Small intestine (tissue), 16 donors: ENCODE results near the gene GJB6. TPM values are rescaled to one million over a fixed set of nuclear protein-coding genes. Genes with fewer than 3 reads are reported as not detected.
"Not testable (repeated sequence)": the region's sequence is repeated elsewhere in the genome, so short reads cannot be mapped to it uniquely, and the experiment has no call there.

Source experiments
- DNase-seq, 2 donors: peaks; one replicate each; pipeline versions ENCODE4 v3.0.0 to v3.0.0-alpha.2; 2013
- FAIRE-seq: peaks from 2 replicates; lab custom pipeline; 2012; peaks lifted over from hg19 to GRCh38; lab: Jason Lieb, UNC
- H3K27ac ChIP-seq, 3 donors: one replicate each; pipeline ENCODE4 v1.5.1; 2013; ENCODE audit warnings: low read length in 2 of 3, mild to moderate bottlenecking in 2 of 3, control low read depth in 1 of 3, inconsistent platforms in 1 of 3, low read depth in 1 of 3, moderate library complexity in 1 of 3
- H3K27me3 ChIP-seq, 3 donors: one replicate each; pipeline ENCODE4 v1.6.1; 2013; ENCODE audit warnings: low read length in 3 of 3, inconsistent platforms in 1 of 3; ENCODE audit not compliant: control insufficient read depth in 3 of 3, insufficient read depth in 3 of 3
- H3K36me3 ChIP-seq, 3 donors: one replicate each; pipeline ENCODE4 v1.6.1; 2013; ENCODE audit warnings: low read length in 3 of 3, inconsistent platforms in 1 of 3, low read depth in 1 of 3, mild to moderate bottlenecking in 1 of 3, moderate library complexity in 1 of 3; ENCODE audit not compliant: control insufficient read depth in 3 of 3, insufficient read depth in 2 of 3
- H3K4me1 ChIP-seq, 3 donors: one replicate each; pipeline ENCODE4 v1.6.1; 2013; ENCODE audit warnings: low read length in 2 of 3, inconsistent platforms in 1 of 3, low read depth in 1 of 3, mild to moderate bottlenecking in 1 of 3, moderate library complexity in 1 of 3; ENCODE audit not compliant: control insufficient read depth in 3 of 3, insufficient read depth in 2 of 3
- H3K4me3 ChIP-seq, 3 donors: one replicate each; pipeline ENCODE4 v1.5.1; 2013; ENCODE audit warnings: low read length in 3 of 3, control low read depth in 1 of 3, inconsistent platforms in 1 of 3, low read depth in 1 of 3, mild to moderate bottlenecking in 1 of 3, moderate library complexity in 1 of 3
- H3K9me3 ChIP-seq, 2 donors: one replicate each; pipeline ENCODE4 v1.6.1; 2013; ENCODE audit warnings: low read depth in 1 of 2, low read length in 1 of 2; ENCODE audit not compliant: control insufficient read depth in 2 of 2, insufficient read depth in 1 of 2
- WGBS, 3 donors: extraction: QIAGEN DNeasy Blood & Tissue Kit; methylation state at CpG; one replicate each; pipeline ENCODE4 v1.1.7; 2013; 5-methylcytosine and 5-hydroxymethylcytosine counted together
- long read RNA-seq, 10 donors: transcript quantifications; one replicate each; lab custom pipeline, GENCODE V29; 2026
- polyA plus RNA-seq, 4 donors: library from polyadenylated mRNA; stranded (reverse) in 3 of 4; unstranded in 1 of 4; fragments of 200-250 nt in 3 of 4; fragments of 120-200 nt in 1 of 4; gene quantifications; one replicate each; pipeline versions ENCODE4 v1.2.1 to v1.2.3, GENCODE V29; 2013
- donor health status: healthy with polysubstance abuse.
- donor health status: control.
- donor health status: control.
- donor health status: Bipolar disorder and iron deficiency.
- donor health status: healthy.

The GJB6 gene
- under 1 TPM in 2 of 4 donors, not detected in 2; 0.12 to 0.27 TPM for polyA plus RNA-seq
- long read RNA-seq, donor 1 = 0 reads
- long read RNA-seq, donor 2 = 0 reads
- long read RNA-seq, donor 3 = 0 reads
- long read RNA-seq, donor 4 = 0 reads
- long read RNA-seq, donor 5 = 0 reads
- long read RNA-seq, donor 6 = 0 reads
- long read RNA-seq, donor 7 = 0 reads
- long read RNA-seq, donor 8, partial matches to known transcripts = 0 of 2 reads
- long read RNA-seq, donor 8, other reads (novel, unspliced or antisense) = 0 of 2 reads
- long read RNA-seq, donor 9 = 0 reads
- long read RNA-seq, donor 10 = 0 reads

DNA sequence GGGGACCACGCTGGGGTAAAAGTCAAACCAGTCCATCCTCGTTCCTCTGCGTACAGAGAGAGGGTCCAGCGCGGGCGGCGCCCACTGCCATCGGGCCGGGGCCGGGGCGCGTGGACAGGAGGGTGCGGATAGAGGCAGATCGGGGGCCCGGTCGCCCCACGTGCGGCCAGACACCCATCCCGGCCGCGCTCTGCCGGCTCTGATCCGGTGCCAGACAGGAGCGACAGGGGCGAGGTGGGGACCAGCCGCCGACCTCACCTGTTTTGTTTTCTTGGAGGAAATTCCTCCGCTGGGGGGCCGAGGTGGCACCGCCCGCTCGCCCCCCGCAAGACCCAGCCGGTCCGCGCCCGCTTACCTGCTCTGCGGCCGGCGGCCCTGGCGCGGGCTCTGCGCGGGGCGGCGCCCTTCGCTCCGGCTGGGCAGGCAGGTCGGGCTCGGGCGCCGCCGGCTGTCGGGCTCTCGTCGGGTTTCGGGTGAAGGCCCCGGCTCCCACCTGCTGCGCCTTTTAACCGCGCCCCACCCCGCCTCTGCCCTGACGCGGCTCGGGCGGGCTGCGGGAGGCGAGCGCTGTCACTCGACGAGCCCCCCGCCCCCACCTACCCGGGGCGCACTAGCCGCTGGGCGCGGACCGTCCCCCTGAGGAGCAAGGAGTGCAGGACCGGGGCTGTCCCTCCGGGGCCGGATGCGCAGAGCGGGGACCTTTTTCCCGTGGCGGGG lies at the start of gene GJB6:
TSS of gene GJB6 (minus strand) at position 481 of the 717 bp plus-strand sequence. CDS start 8,839 bp downstream, outside the sequence.
- no peak for FAIRE-seq
- Histone ChIP-seq H3K27me3 (peaks cover 0 to 44% (median 20%) of the 10 kb centered on the region in 3 donors), H3K4me3 (peak within 1 kb of the TSS; percentile 10 to 52 (median 13)), H3K4me1 (no peaks in the 10 kb centered on the region), H3K36me3 (no peaks in the 10 kb centered on the region), H3K9me3 (no peaks in the 10 kb centered on the region), H3K27ac (no peak within 1 kb of the TSS)
- WGBS, 3 donors = 1 to 3% (median 1%) methylated on average over 68 to 85 of the region's 85 CpGs
- peak; percentile 12 to 61 for DNase-seq

DNA sequence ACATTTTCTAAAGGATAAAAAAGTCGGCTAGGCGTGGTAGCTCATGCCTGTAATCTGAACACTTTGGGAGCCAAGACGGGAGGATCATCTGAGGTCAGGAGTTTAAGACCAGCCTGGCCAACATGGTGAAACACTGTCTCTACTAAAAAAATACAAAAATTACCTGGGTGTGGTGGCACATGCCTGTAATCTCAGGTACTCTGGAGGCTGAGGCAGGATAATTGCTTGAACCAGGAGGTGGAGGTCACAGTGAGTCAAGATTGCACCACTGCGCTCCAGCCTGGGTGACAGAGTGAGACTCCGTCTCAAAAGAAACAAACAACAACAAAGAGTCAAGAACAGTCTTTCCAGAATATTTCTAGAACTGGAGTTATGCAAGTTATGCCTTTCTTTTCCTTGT lies 44.8 kb upstream of the GJB6 start:
- not testable (repeated sequence) for H3K4me1 ChIP-seq, H3K9me3 ChIP-seq, H3K4me3 ChIP-seq, H3K36me3 ChIP-seq, H3K27me3 ChIP-seq, H3K27ac ChIP-seq, FAIRE-seq, DNase-seq
- whole genome bisulfite sequencing, 3 donors = 87 to 94% (median 88%) methylated on average over 5 of the region's 5 CpGs

DNA sequence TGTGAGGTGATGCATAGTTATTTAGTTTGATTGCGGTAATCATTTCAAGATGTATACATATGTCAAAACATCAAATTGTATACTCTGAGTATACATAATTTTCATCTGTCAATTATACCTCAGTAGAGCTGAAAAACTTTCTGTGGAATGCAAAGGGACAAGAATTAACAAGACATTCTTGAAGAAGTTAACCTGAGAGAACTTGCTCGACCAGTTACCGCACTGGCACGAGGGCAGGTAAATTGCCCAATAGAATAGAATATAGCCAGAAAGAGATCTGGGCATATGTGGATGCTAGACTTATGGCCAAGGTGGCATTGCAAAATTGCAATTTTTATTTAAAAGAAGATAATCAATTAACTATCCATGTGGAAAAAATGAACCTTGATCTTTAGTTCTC lies 42.3 kb upstream of the GJB6 start:
- no peaks in the 10 kb centered on the region for H3K36me3 ChIP-seq
- H3K9me3 ChIP-seq = no peaks in the 10 kb centered on the region
- no peaks in the 10 kb centered on the region for H3K27me3 ChIP-seq
- DNase-seq (no peak), FAIRE-seq (no peak)
- H3K4me1 ChIP-seq = no peaks in the 10 kb centered on the region
- H3K27ac ChIP-seq = no peak overlapping the region
- H3K4me3 ChIP-seq = no peak overlapping the region
- 68 to 80% (median 74%) methylated on average over 4 of the region's 4 CpGs for WGBS, 3 donors

DNA sequence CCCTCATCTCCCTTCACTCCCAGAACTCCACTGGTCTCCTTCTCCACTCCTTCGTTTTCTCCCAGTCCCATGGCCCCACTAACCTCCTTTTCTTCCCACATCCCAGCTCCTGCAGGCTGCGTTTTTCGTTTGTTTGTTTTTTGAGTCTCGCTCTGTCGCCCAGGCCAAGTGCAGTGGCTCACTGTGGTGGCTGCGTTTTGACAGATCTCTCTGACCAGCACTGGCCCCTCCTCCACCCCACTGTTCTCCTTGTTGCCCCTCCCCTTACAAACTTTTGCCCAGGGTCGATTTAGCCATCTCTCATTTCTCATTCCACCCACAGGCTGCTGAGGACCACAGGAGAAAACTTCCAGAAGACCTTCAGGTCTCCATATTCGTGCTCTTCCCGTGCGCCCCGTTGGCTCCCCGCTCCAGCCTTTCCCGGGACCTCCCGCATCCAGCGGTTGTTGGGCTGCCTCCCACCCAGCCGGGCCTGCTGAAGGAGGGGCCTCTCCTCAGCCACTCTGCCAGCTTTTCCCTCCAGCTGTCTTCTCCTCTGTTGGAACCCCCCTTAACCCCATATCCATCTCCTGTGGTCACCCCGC lies 40.6 kb upstream of the GJB6 start:
- no peak for DNase-seq
- FAIRE-seq = no peak
- Histone ChIP-seq H3K36me3 (no peaks in the 10 kb centered on the region), H3K4me1 (no peaks in the 10 kb centered on the region), H3K4me3 (no peak overlapping the region), H3K9me3 (no peaks in the 10 kb centered on the region), H3K27me3 (no peaks in the 10 kb centered on the region), H3K27ac (no peak overlapping the region)
- WGBS, 3 donors = 70 to 81% (median 71%) methylated on average over 17 of the region's 17 CpGs

DNA sequence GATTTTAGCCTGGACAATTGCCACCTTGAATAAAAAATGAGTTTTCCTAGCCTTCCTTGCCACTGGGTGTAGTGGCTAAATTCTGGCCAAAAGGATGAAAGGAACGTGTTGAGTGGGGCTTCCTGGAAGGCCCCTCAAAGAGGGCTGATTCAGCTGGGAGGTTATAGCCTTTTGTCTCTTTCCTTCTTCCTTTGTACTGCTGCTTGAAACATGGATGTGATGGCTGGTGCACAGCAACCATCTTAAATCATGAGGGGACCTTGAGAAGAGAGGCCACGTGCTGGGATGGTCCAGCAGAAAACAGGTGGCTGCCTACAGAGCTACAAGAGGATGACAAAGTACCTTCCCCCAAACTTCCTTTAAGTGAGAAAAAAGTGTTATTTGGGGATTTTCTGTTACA lies 40.0 kb upstream of the GJB6 start:
- no peaks in the 10 kb centered on the region for H3K27me3 ChIP-seq
- no peak for FAIRE-seq
- DNase-seq = no peak
- H3K4me1 ChIP-seq = no peaks in the 10 kb centered on the region
- no peak overlapping the region for H3K4me3 ChIP-seq
- no peaks in the 10 kb centered on the region for H3K36me3 ChIP-seq
- H3K9me3 ChIP-seq = no peaks in the 10 kb centered on the region
- H3K27ac ChIP-seq = no peak overlapping the region
- WGBS, 3 donors = 78 to 86% (median 82%) methylated on average over 2 of the region's 2 CpGs

DNA sequence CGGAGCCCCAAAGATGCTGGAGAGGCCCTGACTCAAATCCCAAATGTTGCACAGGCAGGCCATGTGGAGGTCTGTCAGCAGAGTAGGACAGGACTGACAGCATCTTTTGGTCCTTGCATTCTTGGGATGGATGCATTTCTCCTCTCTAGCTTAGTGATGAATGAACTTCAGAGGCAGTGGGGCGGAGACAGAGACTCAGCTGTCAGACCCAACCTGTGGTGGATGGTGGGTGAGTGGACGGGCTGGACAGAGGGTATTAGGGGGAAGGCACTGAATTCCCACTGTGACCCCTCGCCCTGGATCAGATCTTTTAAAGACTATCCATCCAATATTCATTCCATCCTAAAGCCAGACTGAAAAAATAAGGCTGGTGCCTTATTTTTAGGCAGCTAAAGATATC lies 39.3 kb upstream of the GJB6 start:
- FAIRE-seq (no peak), DNase-seq (no peak)
- Histone ChIP-seq H3K4me3 (no peak overlapping the region), H3K4me1 (no peaks in the 10 kb centered on the region), H3K27me3 (no peaks in the 10 kb centered on the region), H3K36me3 (no peaks in the 10 kb centered on the region), H3K27ac (no peak overlapping the region), H3K9me3 (no peaks in the 10 kb centered on the region)
- WGBS, 3 donors = 75 to 87% (median 79%) methylated on average over 4 of the region's 4 CpGs

DNA sequence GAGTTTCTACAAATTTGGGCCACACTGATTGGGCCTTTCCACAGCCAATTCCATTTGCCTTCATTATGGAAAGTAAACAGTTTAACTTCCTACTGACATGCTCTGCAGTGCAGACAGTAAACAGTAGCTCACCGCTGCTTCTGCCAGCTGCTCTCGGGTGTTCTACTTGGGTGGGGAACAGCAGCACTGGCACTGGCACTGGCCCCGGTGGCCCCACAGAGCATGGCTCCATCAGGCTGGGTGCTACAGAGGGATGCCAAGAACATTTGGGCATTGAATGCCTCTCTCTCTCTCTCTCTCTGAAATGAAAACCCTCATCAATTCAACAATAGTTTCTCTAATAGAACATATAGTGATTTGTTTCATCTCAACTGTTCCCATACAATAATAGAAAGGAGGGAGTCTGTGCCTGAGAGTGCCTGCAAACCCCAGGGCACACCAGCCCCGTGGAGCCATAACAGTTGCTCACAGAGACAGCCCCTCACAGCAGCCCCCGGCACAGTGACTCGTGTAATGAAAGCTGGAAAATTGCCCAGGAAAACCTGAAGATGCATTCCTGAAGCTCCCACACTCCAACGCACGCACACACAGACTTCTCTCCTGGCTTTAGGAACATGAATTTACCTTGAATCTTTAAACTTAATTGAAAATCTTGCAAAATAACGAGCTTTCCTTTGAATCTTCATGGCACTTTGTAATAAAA lies 38.2 kb upstream of the GJB6 start:
- Histone ChIP-seq H3K27me3 (no peaks in the 10 kb centered on the region), H3K4me1 (no peaks in the 10 kb centered on the region), H3K27ac (no peak overlapping the region), H3K4me3 (no peak overlapping the region), H3K36me3 (no peaks in the 10 kb centered on the region), H3K9me3 (no peaks in the 10 kb centered on the region)
- no peak for DNase-seq
- FAIRE-seq = no peak
- 33 to 43% (median 42%) methylated on average over 9 of the region's 9 CpGs for WGBS, 3 donors
